Measurements from ENCODE around the gene ZNF460.

Gene ZNF460

GRCh38 chr19:57279418-57280164, 694 bp upstream of the ZNF460 start:
- peak; percentile 31 to 62 (median 61) for DNase-seq (ENCODE audit: low read depth in 3 of 3, low spot score in 1 of 3)

GRCh38 chr19:57280962-57281400, 696 bp downstream of the ZNF460 start:
- DNase-seq (ENCODE audit: low read depth in 3 of 3, low spot score in 1 of 3): no peak

- no peak for DNase-seq (ENCODE audit: low read depth in 3 of 3, low spot score in 1 of 3)
Measured at GRCh38 chr19:57282011-57282643, 1.8 kb downstream of the ZNF460 start.

- DNase-seq (ENCODE audit: low read depth in 3 of 3, low spot score in 1 of 3): no peak
Measured at GRCh38 chr19:57288373-57288772, 8.1 kb downstream of the ZNF460 start.

- no peak for DNase-seq (ENCODE audit: low read depth in 3 of 3, low spot score in 1 of 3)
Measured at GRCh38 chr19:57290970-57291369, 10.7 kb downstream of the ZNF460 start.

GRCh38 chr19:57292547-57292946, 12.3 kb downstream of the ZNF460 start:
- no peak for DNase-seq (ENCODE audit: low read depth in 3 of 3, low spot score in 1 of 3)

GRCh38 chr19:57293719-57294118, 13.4 kb downstream of the ZNF460 start:
- DNase-seq (ENCODE audit: low read depth in 3 of 3, low spot score in 1 of 3): no peak

- DNase-seq (ENCODE audit: low read depth in 3 of 3, low spot score in 1 of 3): no peak
Measured at GRCh38 chr19:57302020-57302465, 21.8 kb downstream of the ZNF460 start.

- no peak for DNase-seq (ENCODE audit: low read depth in 3 of 3, low spot score in 1 of 3)
Measured at GRCh38 chr19:57302727-57303401, 22.6 kb downstream of the ZNF460 start.

GRCh38 chr19:57305056-57305455, 24.8 kb downstream of the ZNF460 start:
- no peak for DNase-seq (ENCODE audit: low read depth in 3 of 3, low spot score in 1 of 3)

- DNase-seq (ENCODE audit: low read depth in 3 of 3, low spot score in 1 of 3): no peak
Measured at GRCh38 chr19:57308514-57308913, 28.2 kb downstream of the ZNF460 start.

- DNase-seq (ENCODE audit: low read depth in 3 of 3, low spot score in 1 of 3): no peak
Measured at GRCh38 chr19:57310792-57311191, 30.5 kb downstream of the ZNF460 start.

GRCh38 chr19:57314146-57314545, 33.9 kb downstream of the ZNF460 start:
- no peak for DNase-seq (ENCODE audit: low read depth in 3 of 3, low spot score in 1 of 3)

- DNase-seq (ENCODE audit: low read depth in 3 of 3, low spot score in 1 of 3): no peak
Measured at GRCh38 chr19:57317503-57317902, 37.2 kb downstream of the ZNF460 start.

GRCh38 chr19:57319869-57320179, 39.5 kb downstream of the ZNF460 start:
- DNase-seq (ENCODE audit: low read depth in 3 of 3, low spot score in 1 of 3): no peak

- peak; percentile 70 to 86 (median 79) for DNase-seq (ENCODE audit: low read depth in 3 of 3, low spot score in 1 of 3)
Measured at GRCh38 chr19:57320180-57321084, 40.1 kb downstream of the ZNF460 start, which contains the start of gene ZNF543. ZNF543 (plus strand) TSS chr19:57320472; CDS start chr19:57320854, 382 bp downstream.

- no peak for DNase-seq (ENCODE audit: low read depth in 3 of 3, low spot score in 1 of 3)
Measured at GRCh38 chr19:57321116-57321515, 40.8 kb downstream of the ZNF460 start.

GRCh38 chr19:57321751-57322150, 41.5 kb downstream of the ZNF460 start:
- no peak for DNase-seq (ENCODE audit: low read depth in 3 of 3, low spot score in 1 of 3)

- DNase-seq (ENCODE audit: low read depth in 3 of 3, low spot score in 1 of 3): no peak
Measured at GRCh38 chr19:57324992-57325391, 44.7 kb downstream of the ZNF460 start.

GRCh38 chr19:57327993-57328392, 47.7 kb downstream of the ZNF460 start:
- DNase-seq (ENCODE audit: low read depth in 3 of 3, low spot score in 1 of 3): no peak

GRCh38 chr19:57334191-57334590, 53.9 kb downstream of the ZNF460 start:
- no peak for DNase-seq (ENCODE audit: low read depth in 3 of 3, low spot score in 1 of 3)
